SK-N-MC (cell line): ENCODE data around the gene SH3BP1.

Source experiments
- DNase-seq: peaks from one replicate; pipeline ENCODE4 v3.0.0-alpha.2; 2011; ENCODE audit warnings: low read depth, low spot score
- H3K27ac ChIP-seq: fragments of 200-600 bp; sonication (generic); 2 replicates; pipeline ENCODE4 v1.5.1; 2016; ENCODE audit warnings: mixed run types
- H3K36me3 ChIP-seq: fragments of 200-600 bp; sonication (generic); 2 replicates; pipeline ENCODE4 v1.6.1; 2017; ENCODE audit warnings: antibody characterized with exemption, low read length, mixed read lengths; ENCODE audit not compliant: insufficient read depth
- H3K4me3 ChIP-seq: fragments of 200-600 bp; sonication (generic); 2 replicates; pipeline ENCODE4 v1.5.1; 2016
- H3K9ac ChIP-seq: fragments of 200-600 bp; sonication (generic); 2 replicates; pipeline ENCODE4 v1.8.0; 2017; ENCODE audit warnings: mixed run types, mixed read lengths; ENCODE audit not compliant: insufficient read length
- H3K9me3 ChIP-seq: fragments of 200-600 bp; sonication (generic); 2 replicates; pipeline ENCODE4 v1.6.1; 2017; ENCODE audit warnings: low read depth, mild to moderate bottlenecking, antibody characterized with exemption, low read length, moderate library complexity, mixed read lengths
- EZH2 ChIP-seq: fragments of 200-600 bp; sonication (generic); IDR thresholded peaks from one replicate; pipeline ENCODE4 v1.6.1; 2017; ENCODE audit warnings: antibody characterized with exemption
- FOXP2 ChIP-seq: optimal IDR thresholded peaks from 2 replicates; pipeline ENCODE3; 2011; ENCODE audit warnings: mild to moderate bottlenecking, moderate library complexity; ENCODE audit not compliant: insufficient read depth; ENCODE audit errors: extremely low read length, control extremely low read depth
- POLR2AphosphoS5 ChIP-seq: IDR thresholded peaks from 2 replicates; pipeline ENCODE4 v1.6.1; 2012; ENCODE audit warnings: mild to moderate bottlenecking, low read depth, low read length, borderline replicate concordance

SH3BP1 gene

DNA sequence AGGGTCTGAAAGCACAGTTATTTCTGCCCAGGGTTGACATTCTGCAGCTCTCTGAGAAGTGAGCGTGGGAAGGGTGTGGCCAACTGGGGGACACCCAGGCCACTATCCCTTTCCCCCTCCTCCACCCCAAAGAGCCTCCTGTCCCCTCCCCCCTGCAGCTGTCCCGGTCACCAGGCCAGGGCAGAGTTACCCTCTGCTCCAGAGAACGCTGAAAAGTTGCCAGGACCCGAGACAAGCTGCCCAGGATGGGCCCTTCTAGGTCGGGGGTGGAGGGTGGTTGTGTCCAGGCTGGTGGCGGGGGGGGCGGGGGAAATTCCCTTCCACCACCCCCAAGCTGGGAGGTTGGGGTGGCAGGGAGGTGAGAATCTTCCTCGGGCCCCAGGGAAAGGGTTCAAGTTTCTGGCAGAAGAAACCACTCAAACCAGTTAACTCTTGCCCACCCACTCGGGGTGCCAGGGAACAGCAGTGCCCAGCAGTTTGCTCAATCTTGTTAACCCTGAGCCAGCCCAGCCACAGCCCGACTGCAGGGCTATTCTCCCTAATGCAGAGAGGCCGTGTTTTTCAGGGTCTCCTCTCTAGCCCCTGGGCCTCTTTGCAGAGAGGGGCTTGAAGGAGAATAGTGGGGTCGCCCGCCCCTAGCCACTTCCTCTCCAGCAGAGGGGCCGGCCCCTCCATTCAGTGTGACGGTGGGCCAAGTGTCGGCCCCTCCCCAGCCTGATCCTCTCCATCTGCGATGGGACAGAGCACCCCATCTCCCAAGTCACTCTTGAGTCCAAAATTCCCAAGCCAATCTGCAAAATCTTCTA is 36.7 kb downstream of the SH3BP1 start:
- Histone ChIP-seq H3K9me3 (no peaks in the 10 kb centered on the region), H3K36me3 (no peaks in the 10 kb centered on the region), H3K4me3 (peak overlapping the region; percentile 88), H3K9ac (peak overlapping the region; percentile 73), H3K27ac (peak overlapping the region; percentile 86)
- no peak for DNase-seq
- TF ChIP-seq EZH2 (no peak), POLR2AphosphoS5 (no peak), FOXP2 (no peak)

DNA sequence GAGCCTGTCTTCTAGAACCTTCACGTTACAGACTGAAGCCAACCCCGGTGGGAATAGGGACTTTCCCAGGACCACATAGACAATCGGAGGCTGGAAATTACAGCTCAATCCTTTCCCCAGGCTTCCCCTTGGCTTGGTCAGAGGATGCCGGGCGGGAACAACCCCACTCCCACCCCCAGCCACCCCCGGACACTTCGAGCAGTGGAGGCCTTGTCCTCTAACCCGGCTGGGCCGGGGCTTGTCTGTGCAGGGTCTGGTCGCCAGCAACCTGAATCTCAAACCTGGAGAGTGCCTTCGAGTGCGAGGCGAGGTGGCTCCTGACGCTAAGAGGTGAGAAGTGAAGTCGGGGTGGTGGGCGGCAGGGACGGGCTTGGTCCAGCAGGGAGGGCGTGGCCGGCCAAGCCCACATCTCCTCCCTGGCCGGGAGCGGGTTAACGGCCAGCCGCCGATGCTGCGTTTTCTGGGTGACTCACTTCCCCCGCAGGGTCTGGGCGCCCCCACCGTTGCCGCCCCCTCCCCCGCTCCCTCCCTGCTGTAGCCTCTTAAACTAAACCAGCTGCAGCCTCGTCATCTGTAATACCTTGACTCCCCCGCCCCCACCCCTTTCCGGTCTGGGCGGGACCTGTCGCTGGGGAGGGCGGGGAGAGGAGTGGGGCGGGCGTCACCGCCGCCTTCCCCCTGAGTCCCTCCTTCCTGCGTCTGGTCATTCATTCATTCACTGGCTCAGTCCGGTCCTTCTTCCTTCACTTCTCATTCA is 37.4 kb downstream of the SH3BP1 start:
- TF ChIP-seq POLR2AphosphoS5 (peak; percentile 47; the same call in 1 of the 2 replicates), FOXP2 (no peak)
- H3K9me3 ChIP-seq = no peaks in the 10 kb centered on the region
- no peak for DNase-seq
- peak overlapping the region; percentile 86 for H3K27ac ChIP-seq
- peak overlapping the region; percentile 73 for H3K9ac ChIP-seq
- no peaks in the 10 kb centered on the region for H3K36me3 ChIP-seq
- peak overlapping the region; percentile 88 for H3K4me3 ChIP-seq

DNA sequence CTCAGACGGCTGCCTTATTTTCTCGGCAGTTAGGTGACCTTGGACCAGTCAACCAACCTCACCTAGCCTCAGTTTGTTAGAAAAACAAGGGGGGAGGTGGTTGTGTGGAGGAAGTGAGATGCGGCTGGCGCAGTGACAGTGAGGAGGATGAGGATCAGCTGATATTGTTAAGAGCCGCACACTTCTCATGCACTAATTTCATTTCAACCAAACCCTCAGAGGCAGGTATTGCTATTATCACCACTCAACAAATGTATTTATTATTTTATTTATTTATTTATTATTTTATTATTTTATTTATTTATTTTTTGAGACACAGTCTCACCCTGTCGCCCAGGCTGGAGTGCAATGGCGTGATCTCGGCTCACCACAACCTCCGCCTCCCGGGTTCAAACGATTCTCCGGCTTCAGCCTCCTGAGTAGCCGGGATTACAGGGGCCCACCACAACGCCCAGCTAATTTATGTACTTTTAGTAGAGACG is 38.1 kb downstream of the SH3BP1 start:
- peak overlapping the region; percentile 88 for H3K4me3 ChIP-seq
- TF ChIP-seq EZH2 = no peak
- TF ChIP-seq FOXP2 = no peak
- no peak for TF ChIP-seq POLR2AphosphoS5
- H3K27ac ChIP-seq = no peak overlapping the region; the same call in 1 of the 2 replicates
- DNase-seq = no peak
- no peaks in the 10 kb centered on the region for H3K36me3 ChIP-seq
- peak overlapping the region; percentile 48 for H3K9ac ChIP-seq
- no peaks in the 10 kb centered on the region for H3K9me3 ChIP-seq

DNA sequence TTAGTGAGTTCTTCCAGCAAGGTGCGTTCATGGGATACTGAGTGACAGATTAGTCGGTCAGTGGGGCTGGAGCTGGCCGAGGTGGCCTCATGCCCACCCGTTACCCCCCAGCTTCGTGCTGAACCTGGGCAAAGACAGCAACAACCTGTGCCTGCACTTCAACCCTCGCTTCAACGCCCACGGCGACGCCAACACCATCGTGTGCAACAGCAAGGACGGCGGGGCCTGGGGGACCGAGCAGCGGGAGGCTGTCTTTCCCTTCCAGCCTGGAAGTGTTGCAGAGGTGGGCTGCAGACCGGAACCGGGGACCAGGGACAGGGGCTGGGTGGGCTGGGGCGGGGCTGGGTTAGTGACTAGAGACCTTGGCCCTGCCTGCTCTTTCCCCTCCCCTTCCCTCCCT is 38.9 kb downstream of the SH3BP1 start:
- Histone ChIP-seq H3K36me3 (no peaks in the 10 kb centered on the region), H3K27ac (no peak overlapping the region), H3K9ac (no peak overlapping the region), H3K9me3 (no peaks in the 10 kb centered on the region), H3K4me3 (no peak overlapping the region)
- TF ChIP-seq FOXP2 (no peak), EZH2 (no peak), POLR2AphosphoS5 (no peak)
- DNase-seq = no peak

- Histone ChIP-seq H3K4me3 (no peak overlapping the region), H3K9ac (no peak overlapping the region), H3K9me3 (no peaks in the 10 kb centered on the region), H3K36me3 (no peaks in the 10 kb centered on the region), H3K27ac (no peak overlapping the region)
- TF ChIP-seq FOXP2 = no peak
- TF ChIP-seq EZH2 = no peak
- TF ChIP-seq POLR2AphosphoS5 = no peak
- DNase-seq = no peak
Observed at GRCh38 chr22:37679670-37680069, 40.2 kb downstream of the SH3BP1 start.

- H3K9ac ChIP-seq = no peak overlapping the region
- no peak overlapping the region for H3K4me3 ChIP-seq
- H3K36me3 ChIP-seq = no peaks in the 10 kb centered on the region
- no peaks in the 10 kb centered on the region for H3K9me3 ChIP-seq
- TF ChIP-seq FOXP2 = no peak
- no peak for TF ChIP-seq POLR2AphosphoS5
- no peak for TF ChIP-seq EZH2
- no peak for DNase-seq
- H3K27ac ChIP-seq = 0 out of 2 replicates have a peak overlapping the region, but pooled peaks have one; percentile 25
Observed at GRCh38 chr22:37680191-37680851, 40.9 kb downstream of the SH3BP1 start.

GRCh38 chr22:37681001-37681424 is 41.5 kb downstream of the SH3BP1 start:
- no peaks in the 10 kb centered on the region for H3K9me3 ChIP-seq
- no peak overlapping the region for H3K27ac ChIP-seq
- no peak for DNase-seq
- no peaks in the 10 kb centered on the region for H3K36me3 ChIP-seq
- H3K4me3 ChIP-seq = no peak overlapping the region
- TF ChIP-seq FOXP2 = no peak
- no peak for TF ChIP-seq EZH2
- TF ChIP-seq POLR2AphosphoS5 = no peak
- no peak overlapping the region for H3K9ac ChIP-seq

GRCh38 chr22:37681556-37682049 is 42.1 kb downstream of the SH3BP1 start:
- Histone ChIP-seq H3K4me3 (no peak overlapping the region), H3K36me3 (no peaks in the 10 kb centered on the region), H3K27ac (no peak overlapping the region), H3K9ac (no peak overlapping the region), H3K9me3 (no peaks in the 10 kb centered on the region)
- no peak for TF ChIP-seq FOXP2
- TF ChIP-seq POLR2AphosphoS5 = no peak
- no peak for TF ChIP-seq EZH2
- DNase-seq = no peak
